Right hindlimb (tissue), 1 donor: ENCODE measurements around the gene CNTF.
A peak's percentile ranks its signal among the peaks of the same experiment; 100 is the strongest.

Experiments
- DNase-seq: peaks from one replicate; pipeline ENCODE4 v3.0.0-alpha.2; 2018

Gene CNTF

DNA sequence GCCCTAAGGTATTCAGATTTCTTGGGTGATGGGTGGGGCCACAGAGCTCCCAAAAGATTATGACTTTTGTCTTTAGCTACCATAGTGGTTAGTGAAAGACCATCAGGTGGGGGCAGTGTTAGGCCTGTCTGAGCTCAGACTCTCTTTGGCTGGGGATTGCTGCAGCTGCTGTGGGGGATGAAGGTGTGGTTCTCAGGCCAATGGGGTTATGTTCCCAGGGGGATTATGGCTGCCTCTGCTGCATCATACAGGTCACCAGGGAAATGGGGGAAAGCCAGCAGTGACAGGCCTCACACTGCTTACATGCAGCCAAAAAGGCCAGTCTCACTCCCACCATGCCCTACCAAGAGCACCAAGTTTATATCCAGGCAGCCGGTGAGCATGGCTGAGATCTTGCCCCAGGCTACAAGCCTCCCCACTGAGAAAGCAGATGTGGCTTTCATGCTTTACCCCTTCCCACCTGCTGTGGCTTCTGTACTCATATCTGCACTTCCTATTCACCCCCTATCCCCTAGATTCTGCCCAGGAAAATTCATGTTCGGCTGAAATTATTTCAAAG, 24.8 kb downstream of the CNTF start:
- no peak for DNase-seq

DNA sequence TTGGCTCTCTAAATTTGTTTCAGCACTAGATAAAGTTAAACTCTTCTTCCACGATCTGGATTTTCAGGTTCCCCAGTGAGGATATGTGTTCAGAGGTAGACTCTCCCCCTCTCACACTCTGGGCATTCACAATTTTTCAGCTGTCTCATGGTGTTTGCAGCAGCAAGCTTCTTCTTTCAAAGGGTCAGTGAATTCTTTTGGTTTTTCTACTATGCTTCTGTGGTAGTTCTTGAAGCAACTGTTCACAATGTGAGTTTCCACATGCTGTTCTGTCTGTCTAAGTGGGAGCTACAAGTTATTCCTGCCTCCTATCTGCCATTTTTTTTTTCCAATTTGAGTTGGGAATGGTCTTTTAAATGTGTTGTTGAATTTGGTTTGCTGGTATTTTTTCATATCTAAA, 25.4 kb downstream of the CNTF start:
- no peak for DNase-seq

DNA sequence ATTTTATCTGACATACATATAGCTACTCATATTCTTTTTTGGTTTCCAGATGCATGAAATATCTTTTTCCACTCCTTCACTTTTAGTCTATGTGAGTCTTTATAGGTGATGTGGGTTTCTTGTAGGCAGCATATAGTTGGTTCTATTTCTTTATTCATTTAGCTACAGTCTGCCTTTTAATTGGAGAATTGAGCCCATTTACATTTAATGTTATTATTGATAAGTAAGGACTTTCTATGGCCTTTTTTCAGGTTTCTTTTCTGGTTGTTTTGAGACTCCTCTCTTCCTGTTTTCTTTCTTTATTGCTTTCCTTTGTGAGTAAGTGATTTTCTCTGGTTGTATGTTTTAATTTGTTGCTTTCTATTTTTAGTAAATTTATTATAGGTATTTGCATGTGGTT, 27.2 kb downstream of the CNTF start:
- no peak for DNase-seq

DNA sequence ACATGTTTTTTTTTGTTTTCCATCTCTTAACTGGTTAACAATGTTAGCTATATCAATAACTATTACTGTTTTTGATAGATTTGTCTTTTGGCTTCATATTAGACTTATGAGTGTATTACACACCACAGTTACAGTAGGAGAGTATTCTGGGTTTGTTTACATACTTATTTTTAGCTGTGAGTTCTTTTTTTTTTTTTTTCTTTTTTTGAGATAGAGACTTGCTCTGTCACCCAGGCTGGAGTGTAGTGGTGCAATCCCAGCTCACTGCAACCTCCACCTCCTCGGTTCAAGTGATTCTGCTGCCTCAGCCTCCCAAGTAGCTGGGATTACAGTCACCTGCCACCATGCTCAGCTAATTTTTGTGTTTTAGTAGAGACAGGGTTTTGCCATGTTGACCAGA, 28.0 kb downstream of the CNTF start:
- DNase-seq: no peak

DNA sequence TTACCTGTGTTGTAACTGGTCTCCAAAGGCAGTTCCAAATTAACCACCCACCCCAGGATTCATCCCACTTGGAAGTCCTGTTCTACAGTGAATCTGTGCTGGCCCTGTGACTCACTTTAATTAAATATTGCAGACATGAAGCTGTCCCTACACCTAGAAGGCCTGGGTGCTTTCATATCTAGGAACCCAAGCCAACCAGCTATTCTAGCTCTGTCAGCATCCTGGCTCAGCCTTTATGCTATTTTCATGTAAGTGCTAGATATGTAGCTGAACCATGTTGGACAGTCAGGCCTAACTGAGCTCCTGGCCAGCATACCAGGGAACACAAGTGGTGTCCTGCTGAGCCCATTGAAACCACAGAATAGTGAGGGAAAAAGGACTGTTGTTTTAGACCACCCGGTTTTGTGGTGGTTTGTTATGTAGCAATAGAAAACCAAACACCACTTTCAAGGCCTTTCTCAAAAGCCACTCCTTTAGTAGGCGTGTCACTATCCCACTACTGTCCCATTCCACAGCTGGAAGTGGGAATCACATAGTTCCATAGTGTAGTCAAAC, 30.3 kb downstream of the CNTF start:
- no peak for DNase-seq

DNA sequence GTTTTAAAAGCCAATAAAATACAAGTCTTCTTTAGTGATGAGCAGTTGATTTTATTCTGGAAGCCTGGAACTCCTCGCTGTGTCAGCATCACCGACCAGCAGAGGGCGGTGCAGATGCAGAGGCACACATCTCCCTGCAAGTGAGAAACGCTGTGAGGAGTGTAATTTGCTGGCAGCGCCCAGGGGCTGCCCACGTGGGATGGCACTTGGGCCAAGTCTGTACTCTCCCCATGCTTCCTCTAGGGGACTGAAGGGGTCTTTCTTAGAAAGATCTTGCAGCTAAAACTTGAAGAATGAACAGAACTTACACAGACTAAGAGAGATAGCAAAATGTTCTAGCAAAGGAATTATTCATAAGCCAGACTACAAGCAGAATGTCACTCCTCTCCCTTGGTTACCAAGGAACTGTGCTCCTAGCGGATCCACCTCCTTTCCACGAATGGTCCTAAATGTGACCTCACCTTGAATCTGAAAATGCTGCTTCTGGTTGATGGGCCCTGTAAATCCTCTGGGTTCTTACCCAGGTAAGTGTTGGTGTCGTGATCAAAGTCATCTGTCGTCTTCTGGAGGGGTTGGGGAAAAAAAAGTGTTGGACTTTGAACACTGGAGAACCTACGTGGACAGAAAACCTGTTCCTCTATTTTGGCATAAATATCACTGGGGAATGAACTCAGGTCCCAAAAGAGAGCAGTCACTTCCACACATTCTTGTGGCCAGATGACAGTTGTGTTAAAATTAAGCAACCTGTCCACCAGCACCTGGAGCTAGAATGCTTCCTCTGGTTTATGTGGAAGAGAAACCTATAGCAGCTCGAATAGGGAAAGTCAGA, 31.8 kb downstream of the CNTF start:
- peak; percentile 80 for DNase-seq

DNA sequence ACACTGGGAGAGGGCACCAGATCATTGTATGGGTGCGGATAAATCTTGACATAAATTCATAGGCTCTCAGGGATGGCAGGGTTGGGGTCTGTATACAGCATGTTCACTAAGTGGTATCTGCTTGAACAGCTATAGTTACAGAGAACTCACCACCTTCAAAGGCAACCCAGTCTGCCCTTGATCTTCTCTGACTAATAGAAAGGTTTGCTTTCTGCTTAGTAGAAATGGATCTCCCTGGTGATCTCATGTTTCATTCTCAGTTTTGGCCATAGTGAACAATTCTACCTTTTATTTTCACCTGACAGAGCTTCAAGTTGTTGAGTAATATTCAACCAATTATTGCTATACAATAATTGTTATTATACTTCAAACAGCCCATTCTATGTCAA, 32.4 kb downstream of the CNTF start:
- no peak for DNase-seq

DNA sequence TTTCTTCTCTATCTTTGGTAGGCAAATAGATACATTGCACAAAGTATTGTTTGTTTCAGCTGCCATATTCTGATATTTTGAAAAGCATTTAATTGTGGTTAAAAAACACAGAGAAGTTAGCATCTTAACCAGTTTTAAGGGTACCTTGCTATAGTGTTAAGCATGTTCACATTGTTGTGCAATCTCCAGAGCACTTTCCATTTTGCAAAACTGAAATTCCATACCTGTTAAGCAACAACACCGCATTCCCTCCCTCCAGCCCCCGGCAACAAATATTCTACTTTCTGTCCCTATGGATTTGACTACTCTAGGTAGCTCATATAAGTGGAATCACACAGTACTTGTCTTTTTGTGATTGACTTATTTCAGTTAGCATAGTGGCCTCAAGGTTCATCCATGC, 33.9 kb downstream of the CNTF start:
- no peak for DNase-seq

DNA sequence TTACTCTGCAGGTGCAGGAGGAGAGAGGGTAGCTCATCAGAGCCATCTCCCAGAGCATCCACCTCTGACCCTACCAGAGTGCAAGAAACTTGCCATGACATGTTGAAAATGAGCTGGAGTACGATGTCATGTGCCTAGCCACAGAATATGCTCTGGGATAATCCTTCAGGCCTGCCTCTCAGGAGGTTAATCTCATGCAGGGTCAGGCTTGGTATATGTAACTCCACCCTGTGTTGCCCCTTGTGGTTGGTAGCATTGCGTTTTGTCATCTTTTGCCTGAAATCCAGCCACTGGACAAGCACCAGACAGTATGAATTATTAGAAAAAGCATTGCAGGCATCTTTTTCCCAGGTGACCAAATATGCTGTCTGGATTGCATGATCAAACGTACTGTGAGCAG, 36.2 kb downstream of the CNTF start:
- DNase-seq: no peak

DNA sequence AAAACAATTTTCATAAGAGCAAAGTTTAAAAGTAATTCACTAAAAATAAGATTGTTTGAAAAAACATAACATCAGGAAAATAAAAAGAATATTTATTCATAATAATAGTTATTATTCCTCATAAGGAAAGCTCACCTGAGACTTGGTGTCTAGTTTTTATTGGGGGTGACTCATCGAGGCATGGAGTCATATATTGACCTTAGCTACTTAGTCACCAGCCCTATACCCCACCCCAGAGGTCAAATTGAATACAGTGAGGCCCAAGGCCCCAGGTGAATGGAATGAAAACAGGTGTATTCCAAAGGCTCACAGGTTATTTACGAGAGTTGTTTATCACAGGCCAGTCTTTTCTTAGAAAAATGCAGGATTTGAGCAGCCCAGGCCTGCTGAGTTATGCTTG, 36.9 kb downstream of the CNTF start:
- no peak for DNase-seq

DNA sequence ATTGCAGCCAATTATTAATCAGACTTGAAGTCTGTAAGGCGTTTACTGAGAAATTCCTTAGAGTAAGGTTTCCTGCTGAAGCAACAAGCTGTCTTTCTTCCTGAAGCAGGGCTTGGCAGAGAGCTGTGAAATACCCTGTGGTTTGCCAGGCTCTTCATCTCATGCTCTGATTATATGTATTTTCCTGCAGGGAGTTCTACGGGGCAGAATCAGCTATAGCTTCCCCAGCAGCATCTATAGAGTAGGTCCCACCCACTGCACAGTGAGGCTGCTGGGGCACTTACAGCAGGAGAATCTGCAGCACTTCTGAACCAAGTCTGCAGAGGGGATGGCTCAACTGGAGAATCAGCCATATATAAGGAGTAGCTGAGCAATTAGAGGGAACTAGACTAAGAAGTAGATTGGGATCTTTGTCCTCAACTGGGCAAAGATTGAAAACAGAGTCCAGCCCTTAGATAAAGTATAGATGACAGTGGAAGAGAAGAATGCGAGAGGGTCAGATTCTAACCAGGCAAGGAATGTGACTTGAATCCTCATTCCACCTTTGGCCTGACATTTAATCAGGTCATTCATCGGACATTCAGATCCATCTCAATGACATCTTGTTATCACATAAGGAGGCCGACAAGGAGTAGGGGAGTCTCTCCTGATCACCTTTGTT, 37.6 kb downstream of the CNTF start:
- DNase-seq: no peak

DNA sequence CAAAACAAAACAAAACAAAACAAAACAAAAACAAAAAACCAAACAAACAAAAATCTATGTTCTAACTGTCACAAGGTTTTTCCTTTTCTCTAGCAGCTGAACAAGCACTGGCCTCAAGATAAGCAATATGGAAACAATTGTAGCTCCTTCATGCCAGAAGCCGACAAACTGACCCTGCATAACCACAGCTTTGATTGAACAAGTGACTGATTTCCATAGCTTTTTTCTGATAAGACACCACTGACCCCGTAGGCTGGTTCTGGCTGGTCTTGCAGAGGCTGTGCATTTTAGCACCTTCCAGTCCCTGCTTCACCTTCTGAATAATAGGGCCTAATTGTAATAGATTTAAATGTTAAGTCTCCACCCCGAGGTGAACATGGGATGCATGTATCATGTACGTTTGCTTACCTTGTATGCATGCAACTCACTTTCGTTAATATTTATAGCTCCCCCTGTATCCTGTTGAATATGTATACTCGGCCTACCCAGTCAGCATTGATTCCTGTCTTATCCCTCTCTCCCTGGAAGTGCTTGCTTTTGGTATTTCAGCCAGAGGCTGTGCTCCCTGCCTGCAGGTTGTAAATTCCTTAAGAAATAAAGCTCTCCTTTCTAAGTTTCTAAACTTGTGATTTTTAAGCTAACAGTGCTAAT, 49.6 kb downstream of the CNTF start:
- no peak for DNase-seq

DNA sequence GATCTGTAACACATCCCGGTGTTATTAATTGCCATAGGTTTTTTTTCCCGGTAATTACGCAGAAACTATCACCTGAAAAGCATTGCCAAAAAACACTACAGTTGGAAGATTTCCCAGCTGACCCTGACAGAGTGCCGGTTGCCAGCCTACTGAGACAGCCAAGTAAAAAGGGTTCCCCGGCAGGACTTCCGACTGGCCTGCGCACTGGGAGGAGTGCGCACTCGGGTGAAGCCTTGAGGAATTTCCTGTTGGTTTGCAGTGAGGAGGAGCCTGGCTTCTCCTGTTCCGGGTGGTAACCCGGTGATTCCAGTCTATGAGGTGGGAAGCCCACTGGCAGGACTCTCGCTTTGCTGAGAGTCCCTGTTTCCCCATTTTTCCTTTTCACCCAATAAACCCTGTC, 52.1 kb downstream of the CNTF start:
- no peak for DNase-seq
